ENCODE measurements around the gene AIFM1.

AIFM1 gene

GRCh38 chrX:130174045-130174704 lies 8.5 kb upstream of the AIFM1 start:
- Histone ChIP-seq H3K9me3 (no peaks in the 10 kb centered on the region), H3K36me3 (no peaks in the 10 kb centered on the region), H3K27ac (peak overlapping the region; percentile 83 to 84), H3K4me3 (no peak overlapping the region), H3K4me1 (peaks cover 0 to 33% (median 9%) of the 10 kb centered on the region in 4 donors), H3K27me3 (no peaks in the 10 kb centered on the region)
- intact Hi-C loops (cut with DNase I; ENCODE audit: low total_unique reads): no loop called here
- no peak for TF ChIP-seq CTCF (IDR thresholded peaks at IDR 0.05)
- peak; percentile 66 to 79 for DNase-seq

- Histone ChIP-seq H3K36me3 (no peaks in the 10 kb centered on the region), H3K27ac (peak overlapping the region; percentile 83 to 84), H3K4me1 (peaks cover 0 to 33% (median 9%) of the 10 kb centered on the region in 4 donors), H3K4me3 (no peak overlapping the region), H3K27me3 (no peaks in the 10 kb centered on the region), H3K9me3 (no peaks in the 10 kb centered on the region)
- no peak for TF ChIP-seq CTCF (IDR thresholded peaks at IDR 0.05)
- intact Hi-C loops (cut with DNase I; ENCODE audit: low total_unique reads): no loop called here
- peak; percentile 79 to 83 for DNase-seq
Observed at GRCh38 chrX:130173190-130173895, 7.7 kb upstream of the AIFM1 start.

GRCh38 chrX:130172127-130172845 lies 6.6 kb upstream of the AIFM1 start:
- intact Hi-C loops (cut with DNase I; ENCODE audit: low total_unique reads): no loop called here

GRCh38 chrX:130171446-130172126 lies 5.9 kb upstream of the AIFM1 start, which contains the start of gene RAB33A:
TSS of gene RAB33A (plus strand) at chrX:130171962. CDS start at chrX:130172063, 101 bp downstream.
- peak in 1 of 2 donors; percentile 65 for DNase-seq
- Histone ChIP-seq H3K27ac (peak within 1 kb of the TSS; percentile 83 to 84), H3K36me3 (no peaks in the 10 kb centered on the region), H3K9me3 (no peaks in the 10 kb centered on the region), H3K27me3 (no peaks in the 10 kb centered on the region), H3K4me1 (peaks cover 0 to 35% (median 9%) of the 10 kb centered on the region in 4 donors), H3K4me3 (peak within 1 kb of the TSS; percentile 48 to 59)
- no peak for TF ChIP-seq CTCF (IDR thresholded peaks at IDR 0.05)
- intact Hi-C loops (cut with DNase I; ENCODE audit: low total_unique reads): no loop called here

More at GRCh38 chrX:130172127-130172845, 6.6 kb upstream of the AIFM1 start:
- Histone ChIP-seq H3K27ac (peak overlapping the region; percentile 83 to 84), H3K36me3 (no peaks in the 10 kb centered on the region), H3K4me1 (peaks cover 0 to 33% (median 9%) of the 10 kb centered on the region in 4 donors), H3K4me3 (peak overlapping the region; percentile 48 to 59), H3K9me3 (no peaks in the 10 kb centered on the region), H3K27me3 (no peaks in the 10 kb centered on the region)
- DNase-seq: no peak
- no peak for TF ChIP-seq CTCF (IDR thresholded peaks at IDR 0.05)

GRCh38 chrX:130170752-130171445 lies 5.3 kb upstream of the AIFM1 start:
- Histone ChIP-seq H3K36me3 (no peaks in the 10 kb centered on the region), H3K27ac (peak overlapping the region; percentile 83 to 84), H3K4me3 (peak overlapping the region; percentile 48 to 59), H3K4me1 (peaks cover 0 to 37% (median 9%) of the 10 kb centered on the region in 4 donors), H3K9me3 (no peaks in the 10 kb centered on the region), H3K27me3 (no peaks in the 10 kb centered on the region)
- TF ChIP-seq CTCF (IDR thresholded peaks at IDR 0.05): no peak
- DNase-seq: peak in 1 of 2 donors; percentile 65
- intact Hi-C loops (cut with DNase I; ENCODE audit: low total_unique reads): no loop called here
